K562 treated with DMSO at 1 percent for 48 hours (cell line): ENCODE results near the gene WNT5A. TPM values are rescaled to one million over a fixed set of nuclear protein-coding genes. Genes with fewer than 3 reads are reported as not detected.

ENCODE experiments used
- total RNA-seq: library from RNA; unstranded; fragments of 300-600 nt; gene quantifications from 2 replicates; pipeline ENCODE4 v1.2.3, GENCODE V29; 2022; ENCODE audit warnings: low replicate concordance; ENCODE audit errors: extremely low read depth

WNT5A gene
- not detected in 2 replicates for total RNA-seq

DNA sequence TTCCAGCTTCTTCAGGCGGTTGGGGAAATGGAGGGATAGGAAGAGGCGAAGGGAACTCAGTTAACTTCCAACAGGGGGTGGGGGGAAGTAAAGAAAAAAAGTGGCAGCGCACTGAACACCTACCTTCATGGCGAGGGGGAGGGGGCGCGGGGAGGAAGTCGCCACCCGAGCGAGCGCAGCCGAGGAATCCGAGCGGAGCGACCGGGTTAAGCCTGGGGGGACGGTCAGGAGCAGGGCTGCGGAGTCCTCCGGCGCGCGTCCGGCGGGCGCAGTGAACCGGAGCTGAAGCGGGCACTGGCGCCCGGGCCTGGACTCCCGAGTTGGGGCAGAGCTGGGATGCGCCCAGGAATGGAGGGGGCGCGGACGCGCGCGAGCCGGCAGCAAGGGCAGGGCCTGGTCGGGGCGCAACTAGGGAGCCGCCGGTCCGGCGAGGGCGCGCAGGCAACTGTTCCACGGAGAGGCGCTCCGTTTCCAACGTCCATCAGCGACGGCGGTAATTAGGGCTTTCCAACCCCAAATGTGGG lies at the start of gene WNT5A:
Gene WNT5A, minus strand, starts transcription at position 450 of the 524 bp plus-strand sequence. Its CDS starts 321 bp downstream, at position 129.

